ENCODE data around the gene KCNT2.

KCNT2 gene

GRCh38 chr1:196608390-196609369, at the start of gene KCNT2:
Gene KCNT2, minus strand, starts transcription at chr1:196608440. Its CDS starts 131 bp downstream, at chr1:196608309.
- Histone ChIP-seq H3K36me3 (ENCODE audit: control insufficient read depth, insufficient read depth, low read length) (no peaks in the 10 kb centered on the region), H3K27me3 (replicated peaks; ENCODE audit: control insufficient read depth, insufficient read depth, low read length) (no peaks in the 10 kb centered on the region; the same call in none of the 2 replicates), H3K4me3 (replicated peaks; ENCODE audit: low read depth, low read length) (no peak within 1 kb of the TSS)
- TF ChIP-seq, protein P1, sequence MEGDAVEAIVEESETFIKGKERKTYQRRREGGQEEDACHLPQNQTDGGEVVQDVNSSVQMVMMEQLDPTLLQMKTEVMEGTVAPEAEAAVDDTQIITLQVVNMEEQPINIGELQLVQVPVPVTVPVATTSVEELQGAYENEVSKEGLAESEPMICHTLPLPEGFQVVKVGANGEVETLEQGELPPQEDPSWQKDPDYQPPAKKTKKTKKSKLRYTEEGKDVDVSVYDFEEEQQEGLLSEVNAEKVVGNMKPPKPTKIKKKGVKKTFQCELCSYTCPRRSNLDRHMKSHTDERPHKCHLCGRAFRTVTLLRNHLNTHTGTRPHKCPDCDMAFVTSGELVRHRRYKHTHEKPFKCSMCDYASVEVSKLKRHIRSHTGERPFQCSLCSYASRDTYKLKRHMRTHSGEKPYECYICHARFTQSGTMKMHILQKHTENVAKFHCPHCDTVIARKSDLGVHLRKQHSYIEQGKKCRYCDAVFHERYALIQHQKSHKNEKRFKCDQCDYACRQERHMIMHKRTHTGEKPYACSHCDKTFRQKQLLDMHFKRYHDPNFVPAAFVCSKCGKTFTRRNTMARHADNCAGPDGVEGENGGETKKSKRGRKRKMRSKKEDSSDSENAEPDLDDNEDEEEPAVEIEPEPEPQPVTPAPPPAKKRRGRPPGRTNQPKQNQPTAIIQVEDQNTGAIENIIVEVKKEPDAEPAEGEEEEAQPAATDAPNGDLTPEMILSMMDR (IDR thresholded peaks at IDR 0.05; ENCODE audit: insufficient read depth, low read length, poor library complexity, severe bottlenecking) = no peak
- DNase-seq (ENCODE audit: extremely low read depth, insufficient read length) = no peak

DNA sequence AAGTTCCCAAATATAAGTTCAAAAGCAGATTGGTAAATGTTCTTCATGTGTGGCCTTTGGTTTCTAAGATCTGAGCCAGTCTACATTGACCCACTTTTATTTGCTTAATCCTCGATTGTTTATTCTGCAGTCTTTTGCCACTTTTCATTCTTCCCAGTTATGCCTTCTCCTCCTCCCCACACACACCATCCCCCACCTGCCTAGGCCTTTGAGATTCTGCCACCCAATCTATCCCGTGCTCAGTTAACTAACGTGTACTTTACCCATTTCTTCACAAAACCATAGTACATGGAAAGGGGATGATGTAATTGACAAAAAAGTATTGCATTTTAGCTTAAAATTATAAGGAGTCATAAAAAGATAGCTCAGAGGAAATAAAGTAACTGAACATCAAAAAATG, 47.3 kb upstream of the KCNT2 start:
- TF ChIP-seq, protein P1 (IDR thresholded peaks at IDR 0.05; ENCODE audit: insufficient read depth, low read length, poor library complexity, severe bottlenecking) = no peak
- Histone ChIP-seq H3K4me3 (replicated peaks; ENCODE audit: low read depth, low read length) (no peak overlapping the region), H3K27me3 (replicated peaks; ENCODE audit: control insufficient read depth, insufficient read depth, low read length) (no peaks in the 10 kb centered on the region), H3K36me3 (ENCODE audit: control insufficient read depth, insufficient read depth, low read length) (no peaks in the 10 kb centered on the region)
- DNase-seq (ENCODE audit: extremely low read depth, insufficient read length) = no peak

GRCh38 chr1:196655071-196655470, 46.8 kb upstream of the KCNT2 start:
- Histone ChIP-seq H3K4me3 (replicated peaks; ENCODE audit: low read depth, low read length) (no peak overlapping the region), H3K36me3 (ENCODE audit: control insufficient read depth, insufficient read depth, low read length) (no peaks in the 10 kb centered on the region), H3K27me3 (replicated peaks; ENCODE audit: control insufficient read depth, insufficient read depth, low read length) (no peaks in the 10 kb centered on the region)
- TF ChIP-seq, protein P1 (IDR thresholded peaks at IDR 0.05; ENCODE audit: insufficient read depth, low read length, poor library complexity, severe bottlenecking) = no peak
- DNase-seq (ENCODE audit: extremely low read depth, insufficient read length) = no peak

- Histone ChIP-seq H3K27me3 (replicated peaks; ENCODE audit: control insufficient read depth, insufficient read depth, low read length) (no peaks in the 10 kb centered on the region), H3K36me3 (ENCODE audit: control insufficient read depth, insufficient read depth, low read length) (no peaks in the 10 kb centered on the region), H3K4me3 (replicated peaks; ENCODE audit: low read depth, low read length) (no peak overlapping the region)
- DNase-seq (ENCODE audit: extremely low read depth, insufficient read length) = no peak
- TF ChIP-seq, protein P1 (IDR thresholded peaks at IDR 0.05; ENCODE audit: insufficient read depth, low read length, poor library complexity, severe bottlenecking) = no peak
Observed at GRCh38 chr1:196654271-196654670, 46.0 kb upstream of the KCNT2 start.

DNA sequence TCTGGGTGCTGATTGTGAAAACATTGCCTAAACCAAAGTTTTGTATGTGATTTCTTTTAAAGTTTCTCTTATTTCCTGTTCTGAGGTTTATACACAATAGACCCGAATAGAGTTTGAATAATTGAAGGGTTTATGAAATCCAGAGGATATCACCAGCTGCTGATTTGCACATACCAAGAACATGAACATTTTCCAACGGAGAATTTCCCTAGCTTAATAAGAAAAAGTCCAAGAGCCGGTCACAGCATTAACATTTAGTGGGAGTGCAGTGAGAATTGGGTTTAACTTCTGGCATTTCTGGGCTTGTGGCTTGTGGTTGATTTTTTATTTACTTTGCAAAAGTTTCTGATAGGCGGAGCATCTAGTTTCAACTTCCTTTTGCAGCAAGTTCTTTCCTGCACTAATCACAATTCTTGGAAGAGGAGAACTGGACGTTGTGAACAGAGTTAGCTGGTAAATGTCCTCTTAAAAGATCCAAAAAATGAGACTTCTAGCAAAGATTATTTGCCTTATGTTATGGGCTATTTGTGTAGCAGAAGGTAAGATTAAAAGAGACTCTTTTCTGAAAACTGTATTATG, 43.5 kb upstream of the KCNT2 start, which contains the start of gene CFH:
Gene CFH (plus strand): TSS at position 407 of the 579 bp plus-strand sequence. CDS start 75 bp downstream, at position 482.
- Histone ChIP-seq H3K4me3 (replicated peaks; ENCODE audit: low read depth, low read length) (no peak within 1 kb of the TSS), H3K27me3 (replicated peaks; ENCODE audit: control insufficient read depth, insufficient read depth, low read length) (no peaks in the 10 kb centered on the region), H3K36me3 (ENCODE audit: control insufficient read depth, insufficient read depth, low read length) (no peaks in the 10 kb centered on the region)
- DNase-seq (ENCODE audit: extremely low read depth, insufficient read length) = no peak
- TF ChIP-seq, protein P1 (IDR thresholded peaks at IDR 0.05; ENCODE audit: insufficient read depth, low read length, poor library complexity, severe bottlenecking) = no peak

Data from GM06990 (cell line).